ENCODE data around the gene POTEG.
"Not testable (repeated sequence)": the region's sequence is repeated elsewhere in the genome, so short reads cannot be mapped to it uniquely, and the experiment has no call there.

DNA sequence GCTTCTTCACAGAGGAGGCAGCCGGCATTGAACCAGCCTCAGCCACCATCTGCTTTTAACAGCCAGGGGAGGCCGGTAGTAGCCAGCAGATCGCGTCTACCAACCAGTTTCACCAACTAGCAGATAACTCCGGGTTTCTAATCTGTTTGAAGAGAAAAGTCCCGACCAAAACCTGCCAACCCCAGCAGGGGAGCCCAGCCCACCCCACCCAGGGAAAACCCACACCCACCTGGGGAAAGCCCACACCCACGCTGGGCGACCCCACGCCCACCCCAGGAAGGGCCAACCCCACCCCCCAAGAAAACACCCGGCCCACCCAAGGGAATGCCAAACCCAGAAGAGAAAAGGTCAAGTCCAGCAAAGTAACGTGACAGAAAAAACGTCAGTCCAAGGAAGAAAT lies at the start of gene POTEG:
- TF ChIP-seq, protein P1, sequence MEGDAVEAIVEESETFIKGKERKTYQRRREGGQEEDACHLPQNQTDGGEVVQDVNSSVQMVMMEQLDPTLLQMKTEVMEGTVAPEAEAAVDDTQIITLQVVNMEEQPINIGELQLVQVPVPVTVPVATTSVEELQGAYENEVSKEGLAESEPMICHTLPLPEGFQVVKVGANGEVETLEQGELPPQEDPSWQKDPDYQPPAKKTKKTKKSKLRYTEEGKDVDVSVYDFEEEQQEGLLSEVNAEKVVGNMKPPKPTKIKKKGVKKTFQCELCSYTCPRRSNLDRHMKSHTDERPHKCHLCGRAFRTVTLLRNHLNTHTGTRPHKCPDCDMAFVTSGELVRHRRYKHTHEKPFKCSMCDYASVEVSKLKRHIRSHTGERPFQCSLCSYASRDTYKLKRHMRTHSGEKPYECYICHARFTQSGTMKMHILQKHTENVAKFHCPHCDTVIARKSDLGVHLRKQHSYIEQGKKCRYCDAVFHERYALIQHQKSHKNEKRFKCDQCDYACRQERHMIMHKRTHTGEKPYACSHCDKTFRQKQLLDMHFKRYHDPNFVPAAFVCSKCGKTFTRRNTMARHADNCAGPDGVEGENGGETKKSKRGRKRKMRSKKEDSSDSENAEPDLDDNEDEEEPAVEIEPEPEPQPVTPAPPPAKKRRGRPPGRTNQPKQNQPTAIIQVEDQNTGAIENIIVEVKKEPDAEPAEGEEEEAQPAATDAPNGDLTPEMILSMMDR (IDR thresholded peaks at IDR 0.05) = not testable (repeated sequence)
- not testable (repeated sequence) for TF ChIP-seq POLR2A (IDR thresholded peaks at IDR 0.05)

Measured in adrenal gland (tissue), 5 donors.